ENCODE results near the gene TFF2. TPM values are rescaled to one million over a fixed set of nuclear protein-coding genes. Genes with fewer than 3 reads are reported as not detected.

Gene TFF2
- total RNA-seq, 1 experiment from 2014 or later: not detected

DNA sequence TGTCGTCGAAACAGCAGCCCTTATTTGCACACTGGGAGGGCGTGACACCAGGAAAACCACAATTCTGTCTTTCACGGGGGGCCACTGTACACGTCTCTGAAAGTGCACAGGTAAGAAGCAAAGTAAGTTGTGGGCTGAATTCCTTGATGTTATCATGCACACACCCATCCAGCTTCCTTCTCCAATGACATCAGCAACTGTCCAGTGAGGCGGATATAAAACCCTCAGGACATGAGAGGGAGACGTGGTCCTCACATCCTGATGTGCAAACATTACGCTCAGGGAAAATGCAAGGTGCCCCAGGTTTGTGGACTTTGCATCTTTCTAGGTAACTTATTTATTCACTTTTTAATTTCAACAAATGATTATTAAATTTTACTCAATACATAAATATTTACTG, 12.5 kb upstream of the TFF2 start:
- H3K9me3 Mint-ChIP-seq (ENCODE audit: low read depth, unreplicated experiment): peaks cover 2% of the 10 kb centered on the region
- TF ChIP-seq, protein P1, sequence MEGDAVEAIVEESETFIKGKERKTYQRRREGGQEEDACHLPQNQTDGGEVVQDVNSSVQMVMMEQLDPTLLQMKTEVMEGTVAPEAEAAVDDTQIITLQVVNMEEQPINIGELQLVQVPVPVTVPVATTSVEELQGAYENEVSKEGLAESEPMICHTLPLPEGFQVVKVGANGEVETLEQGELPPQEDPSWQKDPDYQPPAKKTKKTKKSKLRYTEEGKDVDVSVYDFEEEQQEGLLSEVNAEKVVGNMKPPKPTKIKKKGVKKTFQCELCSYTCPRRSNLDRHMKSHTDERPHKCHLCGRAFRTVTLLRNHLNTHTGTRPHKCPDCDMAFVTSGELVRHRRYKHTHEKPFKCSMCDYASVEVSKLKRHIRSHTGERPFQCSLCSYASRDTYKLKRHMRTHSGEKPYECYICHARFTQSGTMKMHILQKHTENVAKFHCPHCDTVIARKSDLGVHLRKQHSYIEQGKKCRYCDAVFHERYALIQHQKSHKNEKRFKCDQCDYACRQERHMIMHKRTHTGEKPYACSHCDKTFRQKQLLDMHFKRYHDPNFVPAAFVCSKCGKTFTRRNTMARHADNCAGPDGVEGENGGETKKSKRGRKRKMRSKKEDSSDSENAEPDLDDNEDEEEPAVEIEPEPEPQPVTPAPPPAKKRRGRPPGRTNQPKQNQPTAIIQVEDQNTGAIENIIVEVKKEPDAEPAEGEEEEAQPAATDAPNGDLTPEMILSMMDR (IDR thresholded peaks at IDR 0.05; ENCODE audit: unreplicated experiment): no peak
- intact Hi-C loops (cut with micrococcal nuclease; ENCODE audit: unreplicated experiment): no loop called here
- no peaks in the 10 kb centered on the region for H3K36me3 Mint-ChIP-seq (ENCODE audit: insufficient read depth, unreplicated experiment)
- H3K27ac Mint-ChIP-seq (ENCODE audit: unreplicated experiment): no peak overlapping the region
- BruUV-seq (replicated peaks): no TSS peak
- H3K4me3 Mint-ChIP-seq (ENCODE audit: low read depth, unreplicated experiment): no peak overlapping the region
- CTCF ChIA-PET: interaction anchor here (0.7 kb wide), 2 partner anchors 55 to 535 kb away, joined by 4 to 8 read pairs; no protein-coding TSS in a partner anchor
- H3K27me3 Mint-ChIP-seq (ENCODE audit: unreplicated experiment): no peaks in the 10 kb centered on the region
- H3K4me1 Mint-ChIP-seq (ENCODE audit: low read depth, unreplicated experiment): peaks cover 22% of the 10 kb centered on the region
- peak; percentile 6 for DNase-seq

DNA sequence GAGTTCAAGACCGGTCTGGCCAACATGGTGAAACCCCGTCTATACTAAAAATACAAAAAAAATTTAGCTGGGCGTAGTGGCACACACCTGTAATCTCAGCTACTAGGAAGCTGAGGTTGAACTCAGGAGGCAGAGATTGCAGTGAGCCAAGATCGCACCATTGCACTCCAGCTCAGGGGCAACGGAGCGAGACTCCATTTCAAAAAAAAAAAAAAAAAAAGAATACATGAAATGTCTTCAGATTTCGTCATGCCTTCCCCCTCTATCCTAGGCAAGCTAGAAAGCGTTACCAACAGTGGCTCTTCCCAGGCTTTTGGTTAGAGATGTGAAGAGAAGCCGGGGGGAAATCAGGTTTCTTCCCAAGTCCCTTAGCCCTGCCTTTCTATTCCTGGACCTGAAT, 11.9 kb upstream of the TFF2 start:
- DNase-seq: no peak
- H3K4me1 Mint-ChIP-seq (ENCODE audit: low read depth, unreplicated experiment): peaks cover 28% of the 10 kb centered on the region
- no peaks in the 10 kb centered on the region for H3K36me3 Mint-ChIP-seq (ENCODE audit: insufficient read depth, unreplicated experiment)
- CTCF ChIA-PET: interaction anchor here (0.7 to 0.8 kb wide), 2 partner anchors 32 to 536 kb away, joined by 3 to 8 read pairs; no protein-coding TSS in a partner anchor
- TF ChIP-seq, protein P1 (IDR thresholded peaks at IDR 0.05; ENCODE audit: unreplicated experiment): no peak
- H3K27ac Mint-ChIP-seq (ENCODE audit: unreplicated experiment): no peak overlapping the region
- H3K9me3 Mint-ChIP-seq (ENCODE audit: low read depth, unreplicated experiment): peaks cover 2% of the 10 kb centered on the region
- H3K27me3 Mint-ChIP-seq (ENCODE audit: unreplicated experiment): no peaks in the 10 kb centered on the region
- intact Hi-C loops (cut with micrococcal nuclease; ENCODE audit: unreplicated experiment): no loop called here
- H3K4me3 Mint-ChIP-seq (ENCODE audit: low read depth, unreplicated experiment): no peak overlapping the region
- no TSS peak for BruUV-seq (replicated peaks)

DNA sequence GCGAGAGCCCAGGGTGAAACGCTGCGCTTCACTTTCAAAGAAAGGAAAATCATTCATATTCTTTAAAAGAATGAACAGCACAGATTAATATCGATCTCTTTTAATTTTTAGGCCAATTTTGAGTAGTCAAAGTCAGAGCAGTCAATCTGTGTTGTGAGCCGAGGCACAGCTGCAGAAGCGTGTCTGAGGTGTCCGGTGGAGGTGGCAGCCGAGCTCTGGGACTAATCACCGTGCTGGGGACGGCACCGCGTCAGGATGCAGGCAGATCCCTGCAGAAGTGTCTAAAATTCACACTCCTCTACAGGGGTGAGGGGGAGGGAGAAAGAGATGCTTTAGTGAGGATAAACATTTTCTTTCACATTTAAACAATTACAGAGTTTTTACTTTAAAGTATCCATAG, 11.4 kb upstream of the TFF2 start:
- Mint-ChIP-seq H3K4me1 (ENCODE audit: low read depth, unreplicated experiment) (peaks cover 30% of the 10 kb centered on the region), H3K27me3 (ENCODE audit: unreplicated experiment) (no peaks in the 10 kb centered on the region), H3K36me3 (ENCODE audit: insufficient read depth, unreplicated experiment) (no peaks in the 10 kb centered on the region), H3K4me3 (ENCODE audit: low read depth, unreplicated experiment) (no peak overlapping the region), H3K27ac (ENCODE audit: unreplicated experiment) (no peak overlapping the region), H3K9me3 (ENCODE audit: low read depth, unreplicated experiment) (peaks cover 2% of the 10 kb centered on the region)
- CTCF ChIA-PET: interaction anchor here (0.8 kb wide), 1 partner anchor 32 kb away, joined by 3 read pairs; no protein-coding TSS in a partner anchor
- no TSS peak for BruUV-seq (replicated peaks)
- DNase-seq: no peak
- intact Hi-C loops (cut with micrococcal nuclease; ENCODE audit: unreplicated experiment): no loop called here
- TF ChIP-seq, protein P1 (IDR thresholded peaks at IDR 0.05; ENCODE audit: unreplicated experiment): no peak

DNA sequence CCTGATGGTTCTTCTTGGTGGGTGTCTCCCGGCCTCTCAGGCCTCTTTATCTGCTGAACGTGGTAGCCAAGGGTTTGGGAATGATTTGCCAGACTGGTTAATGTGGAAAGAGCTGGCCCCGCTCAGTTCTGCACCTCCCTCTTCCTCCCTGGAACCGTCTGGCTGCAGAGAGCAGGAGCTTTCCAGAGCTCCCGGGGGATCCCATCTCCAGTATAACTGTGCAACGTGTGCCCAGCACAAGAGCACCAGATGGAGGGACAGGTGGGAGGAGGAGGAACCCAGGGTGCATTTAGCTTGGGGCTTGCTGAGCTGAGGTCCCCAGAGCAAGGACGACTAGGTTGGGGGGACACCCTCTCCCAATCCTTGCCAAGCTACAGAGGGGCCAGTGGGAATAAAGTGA, 10.5 kb upstream of the TFF2 start:
- intact Hi-C loops (cut with micrococcal nuclease; ENCODE audit: unreplicated experiment): no loop called here
- Mint-ChIP-seq H3K9me3 (ENCODE audit: low read depth, unreplicated experiment) (peaks cover 2% of the 10 kb centered on the region), H3K4me1 (ENCODE audit: low read depth, unreplicated experiment) (peaks cover 23% of the 10 kb centered on the region), H3K27ac (ENCODE audit: unreplicated experiment) (no peak overlapping the region), H3K36me3 (ENCODE audit: insufficient read depth, unreplicated experiment) (no peaks in the 10 kb centered on the region), H3K4me3 (ENCODE audit: low read depth, unreplicated experiment) (no peak overlapping the region), H3K27me3 (ENCODE audit: unreplicated experiment) (no peaks in the 10 kb centered on the region)
- no TSS peak for BruUV-seq (replicated peaks)
- CTCF ChIA-PET: interaction anchor here (0.5 to 1.4 kb wide), 2 partner anchors 23 to 83 kb away, joined by 3 to 4 read pairs; no protein-coding TSS in a partner anchor
- no peak for DNase-seq
- TF ChIP-seq, protein P1 (IDR thresholded peaks at IDR 0.05; ENCODE audit: unreplicated experiment): no peak

Measured in Calu3 (cell line).